GM12864 (cell line): ENCODE results near the gene ANKFN1.

ENCODE experiments used
- DNase-seq: peaks from one replicate; pipeline ENCODE4 v3.0.0-alpha.2; 2011; ENCODE audit warnings: low read depth
- H3K4me3 ChIP-seq: 2 replicates; pipeline ENCODE4 v1.5.1; 2011; ENCODE audit warnings: mild to moderate bottlenecking, low read depth, low read length, control low read depth
- TF ChIP-seq, protein P1 (sequence below): IDR thresholded peaks from 2 replicates; pipeline ENCODE4 v1.5.1; 2011; ENCODE audit warnings: low read depth, mild to moderate bottlenecking, moderate library complexity, low read length, control low read depth, inconsistent platforms; ENCODE audit errors: missing control alignments

The ANKFN1 gene

GRCh38 chr17:56425483-56425882, 272.2 kb downstream of the ANKFN1 start:
- no peak overlapping the region for H3K4me3 ChIP-seq
- TF ChIP-seq, protein P1, sequence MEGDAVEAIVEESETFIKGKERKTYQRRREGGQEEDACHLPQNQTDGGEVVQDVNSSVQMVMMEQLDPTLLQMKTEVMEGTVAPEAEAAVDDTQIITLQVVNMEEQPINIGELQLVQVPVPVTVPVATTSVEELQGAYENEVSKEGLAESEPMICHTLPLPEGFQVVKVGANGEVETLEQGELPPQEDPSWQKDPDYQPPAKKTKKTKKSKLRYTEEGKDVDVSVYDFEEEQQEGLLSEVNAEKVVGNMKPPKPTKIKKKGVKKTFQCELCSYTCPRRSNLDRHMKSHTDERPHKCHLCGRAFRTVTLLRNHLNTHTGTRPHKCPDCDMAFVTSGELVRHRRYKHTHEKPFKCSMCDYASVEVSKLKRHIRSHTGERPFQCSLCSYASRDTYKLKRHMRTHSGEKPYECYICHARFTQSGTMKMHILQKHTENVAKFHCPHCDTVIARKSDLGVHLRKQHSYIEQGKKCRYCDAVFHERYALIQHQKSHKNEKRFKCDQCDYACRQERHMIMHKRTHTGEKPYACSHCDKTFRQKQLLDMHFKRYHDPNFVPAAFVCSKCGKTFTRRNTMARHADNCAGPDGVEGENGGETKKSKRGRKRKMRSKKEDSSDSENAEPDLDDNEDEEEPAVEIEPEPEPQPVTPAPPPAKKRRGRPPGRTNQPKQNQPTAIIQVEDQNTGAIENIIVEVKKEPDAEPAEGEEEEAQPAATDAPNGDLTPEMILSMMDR: no peak
- DNase-seq: no peak

DNA sequence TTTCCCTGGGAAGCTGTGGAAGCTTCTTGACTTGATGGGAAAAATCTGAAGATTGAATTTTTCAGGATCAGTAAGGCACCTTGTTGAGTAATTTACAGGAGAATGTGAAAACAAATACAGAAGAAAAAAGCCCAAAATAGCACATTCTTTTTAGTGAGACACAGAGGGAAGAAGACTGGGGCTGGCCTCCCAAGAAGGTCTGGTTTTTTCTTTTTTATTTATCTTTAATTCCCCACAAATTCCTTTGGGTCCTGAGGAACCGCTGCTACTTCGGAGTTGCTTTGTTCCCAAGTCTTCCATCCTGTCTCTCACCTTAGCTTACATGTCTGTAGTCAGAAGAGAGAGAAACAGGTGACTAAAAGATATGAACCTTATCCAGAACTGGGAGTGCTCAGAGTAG, 273.6 kb downstream of the ANKFN1 start:
- H3K4me3 ChIP-seq: no peak overlapping the region
- TF ChIP-seq, protein P1: no peak
- no peak for DNase-seq

- H3K4me3 ChIP-seq: no peak overlapping the region
- no peak for DNase-seq
- TF ChIP-seq, protein P1: no peak
Measured at GRCh38 chr17:56431736-56432135, 278.5 kb downstream of the ANKFN1 start.

DNA sequence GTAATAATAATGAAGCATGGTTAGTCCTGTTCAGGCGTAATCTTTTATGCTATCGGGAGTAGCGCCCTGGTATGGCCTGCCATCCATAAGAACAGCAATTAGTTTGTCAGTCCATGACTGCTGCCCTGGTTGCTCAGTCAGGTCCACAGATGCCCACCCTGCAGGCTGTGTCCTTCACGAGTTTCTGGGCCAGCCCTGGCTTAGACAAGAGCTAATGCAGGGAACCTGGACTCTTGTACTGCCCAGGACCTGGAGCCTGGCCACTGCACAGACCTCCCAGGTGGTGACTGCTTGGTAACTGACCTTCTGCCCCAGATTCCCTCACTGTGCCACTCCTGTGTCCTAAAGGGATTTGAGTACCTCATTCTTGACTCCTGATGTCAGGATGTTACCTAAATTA, 279.2 kb downstream of the ANKFN1 start:
- no peak overlapping the region for H3K4me3 ChIP-seq
- no peak for DNase-seq
- TF ChIP-seq, protein P1: no peak

- TF ChIP-seq, protein P1: no peak
- no peak for DNase-seq
- no peak overlapping the region for H3K4me3 ChIP-seq
Measured at GRCh38 chr17:56434610-56435009, 281.3 kb downstream of the ANKFN1 start.

DNA sequence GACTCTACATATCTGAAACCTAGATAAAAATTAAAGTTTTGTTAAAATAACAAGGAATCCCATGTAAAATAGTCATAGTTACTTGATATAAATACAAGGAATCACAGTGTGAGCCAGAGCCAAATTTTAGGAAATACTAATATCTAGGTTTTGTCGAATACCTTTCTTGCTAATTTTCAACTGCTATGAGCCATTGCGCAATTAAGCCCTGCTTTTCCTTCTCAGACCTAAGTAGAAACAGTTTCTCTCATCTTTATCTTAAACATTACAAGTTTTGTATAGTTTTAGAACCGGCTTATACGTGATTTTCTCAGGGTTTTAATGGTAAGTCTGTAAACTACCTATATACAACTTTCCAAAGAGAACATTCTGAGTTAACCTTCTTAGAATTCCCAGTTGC, 282.9 kb downstream of the ANKFN1 start:
- no peak for DNase-seq
- TF ChIP-seq, protein P1: no peak
- H3K4me3 ChIP-seq: no peak overlapping the region

DNA sequence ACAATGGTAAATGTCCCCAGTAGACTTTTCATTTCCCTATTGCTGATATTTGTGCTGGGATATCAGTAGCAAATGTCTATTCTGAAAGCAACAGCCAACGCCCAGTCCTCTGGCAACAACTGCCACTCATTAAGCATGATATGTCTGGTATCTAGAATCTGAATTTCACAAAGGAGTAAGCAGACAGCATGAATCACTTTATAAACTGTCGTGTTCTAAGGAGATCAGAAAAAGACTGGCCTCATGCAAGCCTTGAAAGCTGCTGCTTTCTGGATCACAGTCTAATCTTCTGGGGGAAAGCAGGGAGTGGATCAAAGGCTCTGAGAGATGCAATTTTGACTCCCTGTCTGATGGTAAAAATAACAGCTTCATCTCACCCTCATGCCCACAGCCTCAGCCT, 287.1 kb downstream of the ANKFN1 start:
- no peak for DNase-seq
- no peak overlapping the region for H3K4me3 ChIP-seq
- TF ChIP-seq, protein P1: no peak
